CD4-positive, alpha-beta T cell (primary cell): ENCODE measurements around the gene TPP2. TPM values are rescaled to one million over a fixed set of nuclear protein-coding genes. Genes with fewer than 3 reads are reported as not detected.

Experiments used
- ATAC-seq: fragments of 200-7000 bp; cut with Tn5 transposase; one replicate; pipeline ENCODE4 v1.10.0; 2022; ENCODE audit warnings: mild to moderate bottlenecking; ENCODE audit not compliant: poor library complexity
- CTCF ChIA-PET: fragments of 350-600 bp; sonication (Branson Sonifier 250); formaldehyde crosslinking; loops from one replicate; lab custom pipeline; 2021; ENCODE audit warnings: antibody characterized with exemption, inconsistent platforms; lab: Charles Lee
- POLR2A ChIA-PET: fragments of 350-600 bp; sonication (Branson Sonifier 250); formaldehyde crosslinking; loops from one replicate; lab custom pipeline; 2021; ENCODE audit warnings: antibody characterized with exemption, inconsistent platforms; lab: Charles Lee
- DNase-seq, 14 experiments: peaks; one replicate each; pipeline ENCODE4 v3.0.0-alpha.2; 2013 to 2020; ENCODE audit warnings: mixed read lengths in 2 of 14
- H3K27ac ChIP-seq, 2 donors: one replicate each; pipeline versions ENCODE4 v1.5.1 to v1.7.0; 2013; ENCODE audit warnings: low read length in 2 of 2, low read depth in 1 of 2, mild to moderate bottlenecking in 1 of 2
- H3K27me3 ChIP-seq, 2 experiments: 1 replicate in 1 of 2; 2 replicates in 1 of 2; pipeline versions ENCODE4 v1.6.1 to v1.7.0; 2013; ENCODE audit warnings: low read length in 2 of 2, control low read depth in 1 of 2, mild to moderate bottlenecking in 1 of 2, moderate library complexity in 1 of 2; ENCODE audit not compliant: insufficient read depth in 2 of 2, control insufficient read depth in 1 of 2
- H3K36me3 ChIP-seq: one replicate; pipeline ENCODE4 v1.6.1; 2013; ENCODE audit warnings: low read length, control low read depth; ENCODE audit not compliant: insufficient read depth
- H3K4me1 ChIP-seq: one replicate; pipeline ENCODE4 v1.6.1; 2013; ENCODE audit warnings: low read length, control low read depth; ENCODE audit not compliant: insufficient read depth
- H3K4me3 ChIP-seq: one replicate; pipeline ENCODE4 v1.5.1; 2013; ENCODE audit warnings: mild to moderate bottlenecking, low read length, moderate library complexity
- H3K9me3 ChIP-seq, 2 experiments: 1 replicate in 1 of 2; 2 replicates in 1 of 2; pipeline versions ENCODE4 v1.6.1 to v1.7.0; 2013; ENCODE audit warnings: low read length in 2 of 2, mild to moderate bottlenecking in 2 of 2, control low read depth in 1 of 2, moderate library complexity in 1 of 2; ENCODE audit not compliant: control insufficient read depth in 1 of 2, insufficient read depth in 1 of 2
- H3K27ac Mint-ChIP-seq: one replicate; pipeline ENCODE4 v1.8.0; 2020; ENCODE audit warnings: mixed read lengths
- H3K27me3 Mint-ChIP-seq: one replicate; pipeline ENCODE4 v1.8.0; 2021; ENCODE audit warnings: mixed read lengths
- H3K36me3 Mint-ChIP-seq: one replicate; pipeline ENCODE4 v1.8.0; 2021; ENCODE audit warnings: low read depth, mixed read lengths
- H3K4me1 Mint-ChIP-seq: one replicate; pipeline ENCODE4 v1.8.0; 2021; ENCODE audit warnings: low read depth, mixed read lengths
- H3K4me3 Mint-ChIP-seq: one replicate; pipeline ENCODE4 v1.8.0; 2020; ENCODE audit warnings: mild to moderate bottlenecking, mixed read lengths
- H3K9me3 Mint-ChIP-seq: one replicate; pipeline ENCODE4 v1.8.0; 2020; ENCODE audit warnings: mixed read lengths
- intact Hi-C, 2 experiments: fragments of 100-400 bp; cut with DNase I in 1 of 2; cut with micrococcal nuclease in 1 of 2; formaldehyde crosslinking; loops; one replicate each; pipeline versions ENCODE4 v1.15.1 to v1.9.0; 2023 to 2025; cut with DNase I, micrococcal nuclease
- total RNA-seq, 174 experiments: library from RNA in 2 of 174; stranded (reverse) in 2 of 174; gene quantifications; one replicate each; pipeline ENCODE4 v1.2.3 and lab custom pipeline; 2021 to 2026
- TF ChIP-seq, protein P1 (sequence below): fragments of 200-600 bp; IDR thresholded peaks from one replicate; pipeline ENCODE4 v1.8.0; 2022; ENCODE audit warnings: antibody characterized with exemption, mild to moderate bottlenecking

Gene TPP2
- total RNA-seq, 2 experiments from 2014 or later = 146 to 147 TPM

- Histone ChIP-seq H3K27ac (no peak overlapping the region), H3K27me3 (no peaks in the 10 kb centered on the region), H3K9me3 (no peaks in the 10 kb centered on the region), H3K36me3 (no peaks in the 10 kb centered on the region), H3K4me3 (no peak overlapping the region), H3K4me1 (no peaks in the 10 kb centered on the region)
- POLR2A ChIA-PET = interaction anchor here (1.5 kb wide), 1 partner anchor 124 kb away, joined by 3 read pairs; the partner anchor contains the start of gene ERCC5
- DNase-seq (peak in 3 of 14 experiments; percentile 16 to 56 (median 24)), ATAC-seq (no peak)
- peaks cover 4% of the 10 kb centered on the region for H3K27me3 Mint-ChIP-seq
- H3K4me1 Mint-ChIP-seq = no peaks in the 10 kb centered on the region
- H3K4me3 Mint-ChIP-seq = no peak overlapping the region
- no peak overlapping the region for H3K27ac Mint-ChIP-seq
- H3K9me3 Mint-ChIP-seq = no peaks in the 10 kb centered on the region
- H3K36me3 Mint-ChIP-seq = no peaks in the 10 kb centered on the region
- TF ChIP-seq, protein P1, sequence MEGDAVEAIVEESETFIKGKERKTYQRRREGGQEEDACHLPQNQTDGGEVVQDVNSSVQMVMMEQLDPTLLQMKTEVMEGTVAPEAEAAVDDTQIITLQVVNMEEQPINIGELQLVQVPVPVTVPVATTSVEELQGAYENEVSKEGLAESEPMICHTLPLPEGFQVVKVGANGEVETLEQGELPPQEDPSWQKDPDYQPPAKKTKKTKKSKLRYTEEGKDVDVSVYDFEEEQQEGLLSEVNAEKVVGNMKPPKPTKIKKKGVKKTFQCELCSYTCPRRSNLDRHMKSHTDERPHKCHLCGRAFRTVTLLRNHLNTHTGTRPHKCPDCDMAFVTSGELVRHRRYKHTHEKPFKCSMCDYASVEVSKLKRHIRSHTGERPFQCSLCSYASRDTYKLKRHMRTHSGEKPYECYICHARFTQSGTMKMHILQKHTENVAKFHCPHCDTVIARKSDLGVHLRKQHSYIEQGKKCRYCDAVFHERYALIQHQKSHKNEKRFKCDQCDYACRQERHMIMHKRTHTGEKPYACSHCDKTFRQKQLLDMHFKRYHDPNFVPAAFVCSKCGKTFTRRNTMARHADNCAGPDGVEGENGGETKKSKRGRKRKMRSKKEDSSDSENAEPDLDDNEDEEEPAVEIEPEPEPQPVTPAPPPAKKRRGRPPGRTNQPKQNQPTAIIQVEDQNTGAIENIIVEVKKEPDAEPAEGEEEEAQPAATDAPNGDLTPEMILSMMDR = no peak
- CTCF ChIA-PET = no interaction called here
- intact Hi-C loops = no loop called here
Observed at GRCh38 chr13:102721800-102722231, 125.0 kb downstream of the TPP2 start.

GRCh38 chr13:102724923-102725322, 128.1 kb downstream of the TPP2 start:
- CTCF ChIA-PET = interaction anchor here (0.5 kb wide), 1 partner anchor 144 kb away, joined by 3 read pairs; no protein-coding TSS in a partner anchor
- no peaks in the 10 kb centered on the region for H3K9me3 ChIP-seq
- H3K27me3 Mint-ChIP-seq = peaks cover 4% of the 10 kb centered on the region

DNA sequence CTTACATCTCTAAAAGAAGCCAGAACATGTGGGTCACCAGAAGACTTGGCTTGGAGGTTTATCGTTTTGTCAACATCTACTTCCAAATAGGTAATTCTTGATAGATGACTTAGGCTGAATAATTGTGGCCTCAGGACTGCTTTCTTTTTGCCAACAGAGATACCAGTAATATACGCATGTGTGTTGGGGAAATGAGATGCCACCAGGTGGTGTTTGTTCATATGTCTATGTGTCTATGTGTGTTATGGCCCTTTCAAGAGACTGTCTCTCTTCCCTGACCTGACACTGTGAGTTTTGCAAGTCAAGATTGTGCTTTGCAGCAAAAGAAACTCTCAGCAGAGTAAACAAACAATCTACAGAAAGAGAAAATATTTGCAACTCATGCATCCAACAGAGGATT, 129.6 kb downstream of the TPP2 start:
- TF ChIP-seq, protein P1 = no peak
- H3K36me3 ChIP-seq = no peaks in the 10 kb centered on the region
- Mint-ChIP-seq H3K36me3 (no peaks in the 10 kb centered on the region), H3K9me3 (no peaks in the 10 kb centered on the region), H3K4me3 (no peak overlapping the region), H3K27ac (no peak overlapping the region), H3K4me1 (no peaks in the 10 kb centered on the region), H3K27me3 (peaks cover 14% of the 10 kb centered on the region)
- H3K27ac ChIP-seq = no peak overlapping the region
- no peaks in the 10 kb centered on the region for H3K9me3 ChIP-seq
- no peaks in the 10 kb centered on the region for H3K27me3 ChIP-seq
- ChIA-PET CTCF (no interaction called here), POLR2A (no interaction called here)
- no peak overlapping the region for H3K4me3 ChIP-seq
- ATAC-seq (no peak), DNase-seq (peak in 3 of 14 experiments; percentile 20 to 30 (median 25))
- intact Hi-C loops = loop anchor here in 1 of 2 experiments (5.0 kb wide), 1 partner anchor 121 kb away; the partner anchor contains the start of gene ERCC5
- H3K4me1 ChIP-seq = no peaks in the 10 kb centered on the region

More at GRCh38 chr13:102724923-102725322, 128.1 kb downstream of the TPP2 start:
- Mint-ChIP-seq H3K9me3 (no peaks in the 10 kb centered on the region), H3K36me3 (no peaks in the 10 kb centered on the region), H3K27ac (no peak overlapping the region), H3K4me1 (no peaks in the 10 kb centered on the region), H3K4me3 (no peak overlapping the region)
- no peaks in the 10 kb centered on the region for H3K27me3 ChIP-seq
- POLR2A ChIA-PET = interaction anchor here (1.6 kb wide), 2 partner anchors 39 to 133 kb away, joined by 3 to 6 read pairs; no protein-coding TSS in a partner anchor
- no peak overlapping the region for H3K4me3 ChIP-seq
- TF ChIP-seq, protein P1 = no peak
- no peaks in the 10 kb centered on the region for H3K4me1 ChIP-seq
- DNase-seq (peak in 4 of 14 experiments; percentile 6 to 21 (median 16)), ATAC-seq (no peak)
- intact Hi-C loops = loop anchor here (2.0 to 5.0 kb wide), 2 partner anchors 122 to 144 kb away; partner anchors contain the start of gene ERCC5 (in 1 of the 2)
- H3K27ac ChIP-seq = no peak overlapping the region
- no peaks in the 10 kb centered on the region for H3K36me3 ChIP-seq

Other genes starting within 250 kb of the TPP2 start
- not detected for gene FGF14, start 194.9 kb upstream of the TPP2 start, total RNA-seq
- not detected for gene METTL21C, start 98.1 kb downstream of the TPP2 start, total RNA-seq
- gene TEX30, start 176.8 kb downstream of the TPP2 start, total RNA-seq = 1 to 10 TPM; 4.6 to 6.3 TPM
- gene POGLUT2, start 202.0 kb downstream of the TPP2 start, total RNA-seq = not detected
- gene BIVM, start 202.1 kb downstream of the TPP2 start, total RNA-seq = 1 to 10 TPM; 3.4 to 4.3 TPM
- gene ERCC5, start 249.0 kb downstream of the TPP2 start, total RNA-seq = 100 to 1,000 TPM; 129 to 136 TPM